Measurements from ENCODE around the gene TAF11L8. TPM values are rescaled to one million over a fixed set of nuclear protein-coding genes. Genes with fewer than 3 reads are reported as not detected.

The TAF11L8 gene
- total and polyA plus RNA-seq, 2 of the 8 experiments (the other 6 are each of a cell fraction or from before 2014, with no cell fraction given): not detected

- Histone ChIP-seq H3K14ac (ENCODE audit: insufficient read length) (no peak within 1 kb of the TSS), H4K91ac (replicated peaks; ENCODE audit: insufficient read length, low read length) (no peak within 1 kb of the TSS), H2BK5ac (ENCODE audit: low read depth, low read length) (no peak within 1 kb of the TSS), H2AFZ (ENCODE audit: low read length) (no peak within 1 kb of the TSS), H3K4me1 (replicated peaks in 1 of 4; ENCODE audit: control insufficient read depth in 3 of 4, insufficient read depth in 4 of 4, low read length in 3 of 4) (no peaks in the 10 kb centered on the region), H3K9ac (replicated peaks in 1 of 4; ENCODE audit: extremely low read depth in 1 of 4, low read depth in 3 of 4, low read length in 3 of 4) (no peak within 1 kb of the TSS), H4K5ac (ENCODE audit: insufficient read length, low read depth, low read length) (no peak within 1 kb of the TSS), H4K8ac (ENCODE audit: extremely low read depth, insufficient read depth, low read length) (no peak within 1 kb of the TSS), H3K36me3 (ENCODE audit: control insufficient read depth in 2 of 4, insufficient read depth in 4 of 4, low read length in 3 of 4) (no peaks in the 10 kb centered on the region), H4K20me1 (replicated peaks in 1 of 2; ENCODE audit: control insufficient read depth in 1 of 2, insufficient read depth in 2 of 2, low read length in 2 of 2) (no peaks in the 10 kb centered on the region), H3K79me1 (ENCODE audit: low read depth, low read length) (no peaks in the 10 kb centered on the region), H2BK20ac (ENCODE audit: low read length) (no peak within 1 kb of the TSS), H3K4me3 (ENCODE audit: extremely low read depth in 1 of 4, insufficient read depth in 2 of 4, low read depth in 3 of 4, low read length in 4 of 4) (no peak within 1 kb of the TSS), H3K56ac (replicated peaks; ENCODE audit: insufficient read length, low read depth, low read length) (no peak within 1 kb of the TSS), H3K4me2 (ENCODE audit: insufficient read depth in 1 of 2, low read depth in 2 of 2, low read length in 2 of 2) (no peak within 1 kb of the TSS), H3K18ac (ENCODE audit: extremely low read depth, low read length) (no peak within 1 kb of the TSS), H2BK120ac (replicated peaks; ENCODE audit: low read depth, low read length) (no peak within 1 kb of the TSS), H3K27ac (ENCODE audit: low read depth, low read length) (no peak within 1 kb of the TSS), H2AK5ac (ENCODE audit: low read depth, low read length) (no peak within 1 kb of the TSS), H3K4ac (replicated peaks; ENCODE audit: insufficient read length, low read depth, low read length) (no peak within 1 kb of the TSS), H3K27me3 (replicated peaks in 1 of 4; ENCODE audit: control insufficient read depth in 3 of 4, extremely low read depth in 1 of 4, insufficient read depth in 3 of 4, low read length in 3 of 4) (no peaks in the 10 kb centered on the region), H3K23me2 (ENCODE audit: low read depth, low read length) (no peaks in the 10 kb centered on the region), H3K23ac (ENCODE audit: insufficient read length) (no peak within 1 kb of the TSS), H2BK15ac (ENCODE audit: low read length) (no peak within 1 kb of the TSS), H2BK12ac (ENCODE audit: low read depth, low read length) (no peak within 1 kb of the TSS), H3K9me3 (ENCODE audit: insufficient read depth in 2 of 2, low read depth in 1 of 2, low read length in 1 of 2) (no peaks in the 10 kb centered on the region), H3K79me2 (ENCODE audit: control insufficient read depth in 1 of 2, insufficient read depth in 2 of 2, low read length in 2 of 2) (no peaks in the 10 kb centered on the region)
- 98% methylated on average over 5 of the region's 5 CpGs; no CpG with 5 or more reads in 1 of the 2 experiments for WGBS, 2 experiments (ENCODE audit: extremely low coverage in 1 of 2, insufficient coverage in 1 of 2, insufficient read length in 1 of 2, insufficient replicate concordance in 2 of 2, low coverage in 1 of 2, low lambda C conversion rate in 2 of 2, missing lambda C conversion rate in 1 of 2)
- CTCF ChIA-PET (ENCODE audit: partially characterized antibody): no interaction called here
- no peak for TF ChIP-seq GTF2F1 (IDR thresholded peaks at IDR 0.05; ENCODE audit: borderline replicate concordance, low read depth, low read length)
- no peak for TF ChIP-seq JUN (IDR thresholded peaks at IDR 0.05; ENCODE audit: low read depth, low read length)
- TF ChIP-seq TAF7 (optimal IDR thresholded peaks at IDR 0.05; ENCODE audit: borderline replicate concordance, low read depth, low read length): no peak
- no peak for TF ChIP-seq RAD21 (IDR thresholded peaks at IDR 0.05 in 1 of 2, conservative IDR thresholded peaks at IDR 0.05 in 1 of 2; ENCODE audit: low read depth in 2 of 2, low read length in 2 of 2)
- TF ChIP-seq RNF2 (IDR thresholded peaks at IDR 0.05; ENCODE audit: borderline replicate concordance, low read depth, low read length, missing control alignments, poor library complexity, severe bottlenecking): no peak
- TF ChIP-seq ASH2L (IDR thresholded peaks at IDR 0.05; ENCODE audit: low read length): no peak
- no peak for TF ChIP-seq BACH1 (IDR thresholded peaks at IDR 0.05; ENCODE audit: low read length)
- TF ChIP-seq SIX5 (IDR thresholded peaks at IDR 0.05; ENCODE audit: low read depth, low read length): no peak
- no peak for TF ChIP-seq TAF1 (IDR thresholded peaks at IDR 0.05; ENCODE audit: low read depth, low read length)
- TF ChIP-seq RXRA (IDR thresholded peaks at IDR 0.05; ENCODE audit: insufficient read depth, low read depth, low read length): no peak
- no peak for TF ChIP-seq KDM1A (IDR thresholded peaks at IDR 0.05; ENCODE audit: borderline replicate concordance, low read length)
- no peak for TF ChIP-seq RFX5 (IDR thresholded peaks at IDR 0.05; ENCODE audit: borderline replicate concordance, low read depth, low read length)
- no peak for TF ChIP-seq TBP (IDR thresholded peaks at IDR 0.05; ENCODE audit: low read depth, low read length)
- TF ChIP-seq SP2 (IDR thresholded peaks at IDR 0.05; ENCODE audit: low read length): no peak
- DNase-seq (ENCODE audit: low read depth in 1 of 2, low spot score in 2 of 2) (no peak), FAIRE-seq (no peak)
- POLR2A ChIA-PET (ENCODE audit: partially characterized antibody): no interaction called here
These were observed 43.4 kb upstream of the TAF11L8 start, which contains the start of gene TAF11L14 for GRCh38 chr5:17634160-17634559. TSS of gene TAF11L14 (plus strand) at chr5:17634460.

All from H1 (cell line).